OCI-LY3 (cell line): Measurements from ENCODE around the gene OCRL.

Experiments used
- H2AFZ ChIP-seq: fragments of 200-600, 300-600 bp; shearing (Covaris generic); 2 replicates; pipeline ENCODE4 v1.6.0; 2014; ENCODE audit warnings: antibody characterized with exemption, low read depth, low read length
- H3K27ac ChIP-seq: fragments of 200-600, 300-600 bp; sonication (generic); 2 replicates; pipeline ENCODE4 v1.5.1; 2014; ENCODE audit warnings: mild to moderate bottlenecking, low read length, moderate library complexity, mixed read lengths
- H3K27me3 ChIP-seq: fragments of 200-600, 300-600 bp; sonication (generic); 2 replicates; pipeline ENCODE4 v1.6.1; 2014; ENCODE audit warnings: low read depth, low read length, mixed read lengths
- H3K36me3 ChIP-seq: fragments of 200-600, 300-600 bp; sonication (generic); replicated peaks from 2 replicates; pipeline ENCODE3; 2014; ENCODE audit warnings: low read depth, low read length, mixed read lengths
- H3K4me1 ChIP-seq: fragments of 300-600, 200-600 bp; sonication (generic); 2 replicates; pipeline ENCODE4 v1.6.1; 2014; ENCODE audit warnings: low read length, mixed read lengths
- H3K4me2 ChIP-seq: fragments of 200-600, 300-600 bp; sonication (generic); 2 replicates; pipeline ENCODE4 v1.6.1; 2014; ENCODE audit warnings: low read length, mixed read lengths
- H3K4me3 ChIP-seq: fragments of 300-600, 200-600 bp; sonication (generic); 2 replicates; pipeline ENCODE4 v1.5.1; 2014; ENCODE audit warnings: antibody characterized with exemption, mild to moderate bottlenecking, low read length, moderate library complexity
- H3K79me2 ChIP-seq: fragments of 300-600, 200-600 bp; shearing (Covaris generic); 2 replicates; pipeline ENCODE4 v1.6.1; 2014; ENCODE audit warnings: mild to moderate bottlenecking, low read length, mixed read lengths
- H3K9ac ChIP-seq: fragments of 300-600, 200-600 bp; shearing (Covaris generic); 2 replicates; pipeline ENCODE4 v1.6.0; 2014; ENCODE audit warnings: mild to moderate bottlenecking, low read length, moderate library complexity
- H3K9me3 ChIP-seq: fragments of 200-600, 300-600 bp; shearing (Covaris generic); 2 replicates; pipeline ENCODE4 v1.6.1; 2014; ENCODE audit warnings: low read length, mixed read lengths; ENCODE audit not compliant: insufficient read depth
- H4K20me1 ChIP-seq: fragments of 200-600, 300-600 bp; sonication (generic); 2 replicates; pipeline ENCODE4 v1.6.1; 2016; ENCODE audit warnings: low read length, mixed read lengths; ENCODE audit not compliant: insufficient read depth
- CTCF ChIP-seq: fragments of 200-600, 300-600 bp; sonication (generic); IDR thresholded peaks from 2 replicates; pipeline ENCODE4 v1.5.1; 2014; ENCODE audit warnings: antibody characterized with exemption, low read length, low read depth
- EZH2phosphoT487 ChIP-seq: fragments of 200-600 bp; shearing (Covaris generic); IDR thresholded peaks from 2 replicates; pipeline ENCODE4 v1.6.1; 2018; ENCODE audit warnings: antibody characterized with exemption, mixed run types, low read depth

OCRL gene

DNA sequence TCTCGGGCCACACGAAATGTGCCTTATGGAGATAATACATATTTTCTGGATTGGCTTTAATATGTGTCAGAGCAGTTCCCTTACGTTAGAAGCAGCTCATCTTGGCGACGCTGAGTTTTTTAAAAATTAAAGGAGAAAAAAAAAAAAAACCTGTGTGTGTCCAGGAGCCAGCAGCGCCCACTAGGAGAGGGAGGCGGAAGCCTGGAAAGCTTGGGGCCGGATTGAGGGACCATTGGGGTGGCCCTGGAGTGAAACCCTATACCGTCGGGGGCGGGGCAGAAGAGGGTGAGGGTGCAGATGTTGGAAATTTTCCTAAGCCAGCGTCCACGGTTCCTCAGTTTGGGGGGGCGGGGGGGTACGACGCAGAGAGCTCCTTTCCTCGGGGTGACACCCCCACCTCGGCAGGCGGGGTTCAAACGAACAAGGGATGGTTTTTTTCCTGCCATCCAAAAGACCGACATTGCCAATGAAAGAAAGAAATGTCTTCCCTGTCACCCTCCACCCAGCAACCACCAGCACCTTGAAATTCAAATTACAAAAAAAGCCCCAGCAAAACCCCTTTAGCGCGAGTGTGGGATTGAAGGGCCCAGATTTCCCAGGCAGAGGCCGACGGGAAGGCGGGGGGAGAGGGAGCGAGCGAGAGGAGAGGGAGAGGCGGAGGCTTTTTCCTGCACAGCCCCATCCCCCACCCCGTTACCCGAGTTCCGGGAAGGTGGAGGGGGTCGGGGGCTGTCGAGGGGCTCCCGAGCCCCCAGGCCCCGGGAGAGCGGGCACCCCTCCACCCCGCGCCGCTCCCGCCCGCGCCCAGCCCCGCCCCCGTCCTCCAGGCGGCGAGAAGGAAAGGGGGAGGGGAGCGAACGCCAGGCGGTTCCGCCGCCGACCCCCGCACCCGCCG is 17.6 kb upstream of the OCRL start:
- Histone ChIP-seq H2AFZ (peak overlapping the region; percentile 89), H3K27ac (no peak overlapping the region), H3K9me3 (no peaks in the 10 kb centered on the region), H3K4me2 (peak overlapping the region; percentile 86), H3K4me3 (peak overlapping the region; percentile 91), H3K27me3 (no peaks in the 10 kb centered on the region), H4K20me1 (no peaks in the 10 kb centered on the region), H3K9ac (peak overlapping the region; percentile 57), H3K4me1 (peaks cover 10% of the 10 kb centered on the region), H3K36me3 (no peaks in the 10 kb centered on the region), H3K79me2 (no peaks in the 10 kb centered on the region)
- no peak for TF ChIP-seq CTCF
- TF ChIP-seq EZH2phosphoT487, result no peak

DNA sequence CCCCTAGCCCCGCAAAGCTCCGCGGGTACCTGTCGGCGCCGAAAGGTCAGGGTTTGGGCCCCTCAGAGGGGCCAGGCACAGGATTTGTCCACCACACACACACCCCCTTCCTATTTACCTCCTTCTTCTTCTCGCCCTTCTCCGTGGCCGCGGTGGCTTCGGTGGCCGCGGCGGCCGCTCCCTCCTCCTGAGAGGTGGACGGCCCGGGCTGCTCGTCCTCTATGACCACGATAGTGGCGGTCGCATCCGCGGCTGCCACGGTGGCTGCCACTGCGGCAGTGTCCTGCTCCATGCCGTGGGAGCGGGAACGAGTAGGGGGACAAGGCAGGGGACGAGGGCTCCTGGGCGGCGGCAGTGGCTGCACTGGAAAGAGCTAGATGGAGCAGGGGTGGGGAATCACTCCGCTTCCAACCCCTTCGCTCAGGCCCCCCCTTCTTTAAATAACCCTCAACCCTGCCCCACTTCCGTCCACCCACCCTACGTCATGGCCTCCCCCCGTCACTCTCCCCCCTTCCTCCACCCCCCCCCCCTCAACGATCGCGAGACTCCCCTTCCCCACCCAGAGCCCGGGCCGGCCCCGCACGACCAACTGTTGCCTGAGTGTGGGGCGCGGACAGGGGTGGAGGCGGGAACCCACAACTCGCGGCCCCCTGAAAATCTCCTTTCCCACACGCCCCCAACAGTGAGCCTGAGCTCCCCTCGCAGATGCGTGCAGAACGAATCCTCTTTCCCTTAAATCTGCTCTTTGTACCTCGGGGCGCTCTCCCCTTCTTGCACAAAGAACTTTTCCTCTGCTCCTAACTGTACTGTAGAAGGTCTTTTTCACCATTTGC is 16.8 kb upstream of the OCRL start, which contains the start of gene SMARCA1:
Gene SMARCA1, minus strand, starts transcription at position 412 of the 833 bp plus-strand sequence. Its CDS starts 120 bp downstream, at position 292.
- Histone ChIP-seq H3K4me2 (peak within 1 kb of the TSS; percentile 86), H3K27ac (no peak within 1 kb of the TSS)

GRCh38 chrX:129524250-129524850 is 15.7 kb upstream of the OCRL start:
- Histone ChIP-seq H4K20me1 (no peaks in the 10 kb centered on the region), H3K9me3 (no peaks in the 10 kb centered on the region), H3K4me2 (no peak overlapping the region), H2AFZ (no peak overlapping the region), H3K27me3 (no peaks in the 10 kb centered on the region), H3K4me3 (no peak overlapping the region), H3K27ac (no peak overlapping the region), H3K9ac (no peak overlapping the region), H3K4me1 (peaks cover 13% of the 10 kb centered on the region), H3K79me2 (no peaks in the 10 kb centered on the region), H3K36me3 (no peaks in the 10 kb centered on the region)
- TF ChIP-seq CTCF, result no peak
- TF ChIP-seq EZH2phosphoT487, result no peak

More for the DNA sequence above, 16.8 kb upstream of the OCRL start, which contains the start of gene SMARCA1:
- H2AFZ ChIP-seq, result peak within 1 kb of the TSS; percentile 78
- H3K27me3 ChIP-seq, result no peaks in the 10 kb centered on the region
- H3K4me3 ChIP-seq, result peak within 1 kb of the TSS; percentile 91
- peaks cover 9% of the 10 kb centered on the region for H3K4me1 ChIP-seq
- H3K9ac ChIP-seq, result peak within 1 kb of the TSS; percentile 57
- no peaks in the 10 kb centered on the region for H3K9me3 ChIP-seq
- H3K79me2 ChIP-seq, result no peaks in the 10 kb centered on the region
- no peaks in the 10 kb centered on the region for H3K36me3 ChIP-seq
- H4K20me1 ChIP-seq, result no peaks in the 10 kb centered on the region
- no peak for TF ChIP-seq EZH2phosphoT487
- TF ChIP-seq CTCF, result no peak

DNA sequence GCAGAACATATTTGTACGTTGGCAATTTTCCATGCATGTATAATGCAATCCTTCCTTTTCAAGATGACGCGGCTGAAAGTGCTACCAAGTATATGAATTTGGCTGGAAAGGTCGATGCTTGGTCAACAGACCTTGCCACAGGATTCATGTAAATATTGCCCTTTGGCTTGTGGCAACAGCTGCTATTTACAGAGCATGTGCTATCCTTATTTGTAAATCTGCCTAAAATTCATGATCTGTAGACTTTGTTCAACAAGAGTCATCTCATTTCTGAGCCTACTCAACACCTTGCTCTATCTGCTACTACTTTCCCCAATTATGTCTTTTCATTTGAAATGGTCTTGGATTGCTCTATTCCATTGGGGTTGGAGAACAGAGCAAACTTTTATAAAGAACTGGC is 14.9 kb upstream of the OCRL start:
- Histone ChIP-seq H3K4me2 (no peak overlapping the region), H3K4me3 (no peak overlapping the region), H3K4me1 (peaks cover 13% of the 10 kb centered on the region)

More for the DNA sequence above, 14.9 kb upstream of the OCRL start:
- TF ChIP-seq EZH2phosphoT487, result no peak
- no peak for TF ChIP-seq CTCF
- no peaks in the 10 kb centered on the region for H4K20me1 ChIP-seq
- no peaks in the 10 kb centered on the region for H3K79me2 ChIP-seq
- no peaks in the 10 kb centered on the region for H3K9me3 ChIP-seq
- H3K9ac ChIP-seq, result no peak overlapping the region
- no peak overlapping the region for H2AFZ ChIP-seq
- H3K36me3 ChIP-seq, result no peaks in the 10 kb centered on the region
- no peak overlapping the region for H3K27ac ChIP-seq
- H3K27me3 ChIP-seq, result no peaks in the 10 kb centered on the region
